GM18951 (cell line): Measurements from ENCODE around the gene SERAC1.
"Not testable (repeated sequence)": the region's sequence is repeated elsewhere in the genome, so short reads cannot be mapped to it uniquely, and the experiment has no call there.

ENCODE experiments used
- POLR2A ChIP-seq: IDR thresholded peaks from 4 replicates; pipeline ENCODE4 v1.6.1; 2011; ENCODE audit warnings: mild to moderate bottlenecking; ENCODE audit not compliant: insufficient read length, insufficient read depth; ENCODE audit errors: extremely low read depth
- in situ Hi-C: fragments of 300-500 bp; cut with MboI; formaldehyde crosslinking; loops from one replicate; pipeline ENCODE4 v1.12.0; 2022; ENCODE audit warnings: low sequenced_read_pairs, mixed read lengths, inconsistent platforms; ENCODE audit not compliant: unreplicated experiment

The SERAC1 gene

GRCh38 chr6:158161566-158162254, 6.4 kb downstream of the SERAC1 start:
- no peak for TF ChIP-seq POLR2A
- in situ Hi-C loops, result no loop called here

GRCh38 chr6:158160932-158161539, 7.0 kb downstream of the SERAC1 start:
- in situ Hi-C loops, result no loop called here
- no peak for TF ChIP-seq POLR2A

GRCh38 chr6:158158748-158159147, 9.3 kb downstream of the SERAC1 start:
- in situ Hi-C loops, result no loop called here
- no peak for TF ChIP-seq POLR2A

- TF ChIP-seq POLR2A, result no peak
- in situ Hi-C loops, result no loop called here
Measured at GRCh38 chr6:158158123-158158522, 9.9 kb downstream of the SERAC1 start.

GRCh38 chr6:158157064-158157764, 10.8 kb downstream of the SERAC1 start:
- TF ChIP-seq POLR2A, result no peak
- in situ Hi-C loops, result no loop called here

GRCh38 chr6:158154816-158155215, 13.2 kb downstream of the SERAC1 start:
- TF ChIP-seq POLR2A, result no peak
- in situ Hi-C loops, result no loop called here

GRCh38 chr6:158153576-158153975, 14.5 kb downstream of the SERAC1 start:
- in situ Hi-C loops, result no loop called here
- no peak for TF ChIP-seq POLR2A

GRCh38 chr6:158152659-158153058, 15.4 kb downstream of the SERAC1 start:
- in situ Hi-C loops, result no loop called here
- no peak for TF ChIP-seq POLR2A

GRCh38 chr6:158152025-158152424, 16.0 kb downstream of the SERAC1 start:
- in situ Hi-C loops, result not testable (repeated sequence)

- in situ Hi-C loops, result no loop called here
- TF ChIP-seq POLR2A, result no peak
Measured at GRCh38 chr6:158150701-158151100, 17.4 kb downstream of the SERAC1 start.

- in situ Hi-C loops, result no loop called here
Measured at GRCh38 chr6:158149641-158150040, 18.4 kb downstream of the SERAC1 start.

GRCh38 chr6:158143700-158144099, 24.4 kb downstream of the SERAC1 start:
- no peak for TF ChIP-seq POLR2A
- in situ Hi-C loops, result no loop called here

More at GRCh38 chr6:158149641-158150040, 18.4 kb downstream of the SERAC1 start:
- TF ChIP-seq POLR2A, result no peak

- TF ChIP-seq POLR2A, result no peak
Measured at GRCh38 chr6:158142789-158143188, 25.3 kb downstream of the SERAC1 start.

GRCh38 chr6:158131926-158132325, 36.1 kb downstream of the SERAC1 start:
- in situ Hi-C loops, result no loop called here
- TF ChIP-seq POLR2A, result no peak

More at GRCh38 chr6:158142789-158143188, 25.3 kb downstream of the SERAC1 start:
- in situ Hi-C loops, result no loop called here

- in situ Hi-C loops, result no loop called here
Measured at GRCh38 chr6:158125271-158125670, 42.8 kb downstream of the SERAC1 start.

More at GRCh38 chr6:158125271-158125670, 42.8 kb downstream of the SERAC1 start:
- no peak for TF ChIP-seq POLR2A
